GM23248 (cell line): Measurements from ENCODE around the gene CHCHD3.

Source experiments
- EZH2 ChIP-seq: fragments of 200-600 bp; sonication (generic); IDR thresholded peaks from 2 replicates; pipeline ENCODE4 v1.6.1; 2018; ENCODE audit warnings: antibody characterized with exemption, mild to moderate bottlenecking; ENCODE audit not compliant: insufficient read depth, poor library complexity, severe bottlenecking
- EZH2phosphoT487 ChIP-seq: fragments of 200-600 bp; sonication (generic); IDR thresholded peaks from 2 replicates; pipeline ENCODE4 v1.6.1; 2018; ENCODE audit warnings: antibody characterized with exemption, moderate library complexity, mild to moderate bottlenecking, low read depth; ENCODE audit not compliant: insufficient read depth

- TF ChIP-seq EZH2, result no peak
- TF ChIP-seq EZH2phosphoT487, result no peak
These were observed 255.7 kb downstream of the CHCHD3 start for GRCh38 chr7:132825932-132826835.
